Activated naive CD4-positive, alpha-beta T cell treated with anti-CD3 and anti-CD28 coated beads, Interleukin-2, amount 50 U/mL, for 16 hours (primary cell): ENCODE measurements around the gene PKIG.

Experiments
- DNase-seq: peaks from one replicate; pipeline ENCODE4 v3.0.0-alpha.2; 2020

The PKIG gene

DNA sequence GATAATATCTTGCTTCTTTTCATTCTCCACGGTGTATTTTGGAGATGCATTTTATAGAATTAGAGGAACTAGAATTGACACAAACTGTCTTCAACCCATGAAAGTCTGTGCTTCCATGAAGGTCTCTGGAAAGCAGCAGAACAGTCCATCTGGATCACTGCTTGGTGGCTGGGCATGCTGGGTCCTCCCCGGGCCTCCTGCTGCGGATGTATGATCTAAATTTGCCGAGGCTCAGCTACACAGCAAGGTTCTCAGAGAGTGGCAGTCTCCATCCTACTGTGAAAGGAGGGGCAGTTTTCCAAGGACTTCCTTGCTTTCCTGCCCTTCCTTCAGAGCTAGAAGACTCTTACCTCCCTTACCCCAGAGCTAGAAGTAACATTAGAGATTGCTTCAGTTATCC, 15.1 kb downstream of the PKIG start:
- DNase-seq: no peak

GRCh38 chr20:44597930-44598329, 15.6 kb downstream of the PKIG start:
- DNase-seq: no peak

DNA sequence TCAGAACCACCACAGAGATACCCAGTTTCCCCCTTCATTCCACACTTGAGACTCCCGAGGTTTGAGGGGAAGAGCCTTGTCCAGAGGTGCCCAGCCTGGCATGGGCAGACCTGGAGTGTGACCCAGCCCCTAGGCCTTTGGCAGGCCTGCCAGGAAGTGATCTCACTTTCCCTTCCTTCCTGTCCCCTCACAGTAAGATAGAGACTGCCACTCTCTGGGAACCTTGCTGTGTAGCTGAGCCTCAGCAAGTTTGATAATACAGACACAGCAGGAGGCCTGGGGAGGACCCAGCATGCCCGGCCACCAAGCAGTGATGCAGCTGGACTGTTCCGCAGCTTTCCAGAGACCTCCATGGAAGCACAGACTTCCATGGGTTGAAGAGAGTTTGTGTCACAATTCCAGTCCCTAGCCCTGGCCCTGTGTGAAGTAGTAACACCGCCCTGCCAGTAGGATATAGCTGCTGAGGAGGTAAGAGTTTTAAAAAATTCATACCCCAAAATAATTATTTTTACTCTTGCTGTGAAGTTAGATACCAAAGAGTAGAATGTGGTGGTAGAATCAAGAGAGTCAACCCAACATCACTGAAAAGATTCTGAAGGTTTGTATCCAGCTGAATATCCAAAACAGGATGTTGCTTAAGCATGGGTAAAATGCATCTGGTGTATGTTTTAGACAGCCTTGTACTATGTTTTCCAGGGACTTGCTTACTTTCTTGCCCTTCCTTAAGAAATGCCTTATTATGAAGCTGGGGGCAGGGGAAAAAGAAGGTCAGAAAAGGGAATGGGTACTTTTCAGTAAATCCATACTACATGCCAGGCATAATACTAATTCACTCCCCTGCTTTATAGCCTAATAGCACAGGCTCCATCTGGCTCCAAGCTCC, 16.3 kb downstream of the PKIG start:
- DNase-seq: no peak

GRCh38 chr20:44599715-44600114, 17.3 kb downstream of the PKIG start:
- DNase-seq: no peak

DNA sequence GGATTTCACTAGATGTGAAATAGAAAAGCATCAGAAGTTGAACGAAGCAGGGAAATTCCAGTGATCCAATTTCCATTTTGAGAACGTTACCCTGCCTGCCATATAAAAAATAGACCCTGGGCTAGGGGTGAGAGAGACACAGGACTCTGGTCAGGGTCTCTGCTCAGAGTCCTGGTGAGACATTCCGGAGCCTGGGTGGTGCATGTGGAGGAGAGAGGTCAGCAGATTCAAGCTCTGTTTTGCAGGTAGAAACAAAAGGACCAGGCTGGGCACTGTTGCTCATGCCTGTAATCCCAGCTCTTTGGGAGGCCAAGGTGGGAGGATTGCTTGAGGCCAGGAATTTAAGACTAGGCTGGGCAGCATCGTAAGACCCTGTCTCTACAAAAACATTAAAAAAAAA, 17.9 kb downstream of the PKIG start:
- DNase-seq: no peak

DNA sequence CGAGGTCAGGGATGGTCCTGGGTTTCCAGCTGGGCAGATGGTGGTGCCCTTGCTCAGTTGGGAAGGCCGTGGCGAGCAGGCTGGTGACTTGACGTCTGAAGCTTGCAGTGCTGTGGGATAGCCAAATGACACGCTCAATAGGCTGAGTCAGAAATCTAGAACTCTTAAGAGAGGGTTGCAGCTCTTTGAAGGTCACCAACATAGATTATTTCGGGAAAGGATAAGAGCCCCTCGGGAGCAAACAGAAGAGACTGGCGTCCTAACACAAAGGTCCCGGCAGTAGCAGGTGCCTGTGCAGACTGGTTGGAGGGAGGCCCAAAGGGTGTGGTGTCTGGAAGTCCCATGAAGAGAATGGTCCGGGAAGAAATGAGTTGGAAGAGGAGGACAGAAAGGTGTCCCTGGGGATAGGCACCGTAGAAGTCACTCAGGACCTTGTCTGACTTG, 18.4 kb downstream of the PKIG start:
- DNase-seq: no peak

DNA sequence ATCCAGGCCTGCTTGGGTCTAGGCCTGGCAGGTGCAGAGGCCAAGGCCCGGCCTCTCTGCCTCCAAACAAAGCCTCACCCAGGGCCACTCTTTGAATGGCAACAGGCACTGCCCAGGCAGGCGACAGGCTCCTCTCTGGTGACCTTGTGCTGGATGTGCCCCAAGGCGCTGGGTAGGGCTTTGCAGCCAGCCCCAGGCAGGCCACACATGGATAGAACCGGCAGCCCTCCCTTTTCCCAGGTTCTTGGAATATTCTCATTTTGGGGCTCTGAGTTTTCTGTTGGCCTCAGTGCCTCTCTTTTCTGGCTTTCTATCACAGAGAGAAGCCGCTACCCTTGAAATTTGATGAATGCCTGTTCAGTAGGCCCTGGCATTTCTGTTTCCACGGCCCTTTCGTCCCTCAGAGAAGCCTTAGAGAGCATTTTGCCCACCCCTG, 18.9 kb downstream of the PKIG start:
- DNase-seq: no peak

DNA sequence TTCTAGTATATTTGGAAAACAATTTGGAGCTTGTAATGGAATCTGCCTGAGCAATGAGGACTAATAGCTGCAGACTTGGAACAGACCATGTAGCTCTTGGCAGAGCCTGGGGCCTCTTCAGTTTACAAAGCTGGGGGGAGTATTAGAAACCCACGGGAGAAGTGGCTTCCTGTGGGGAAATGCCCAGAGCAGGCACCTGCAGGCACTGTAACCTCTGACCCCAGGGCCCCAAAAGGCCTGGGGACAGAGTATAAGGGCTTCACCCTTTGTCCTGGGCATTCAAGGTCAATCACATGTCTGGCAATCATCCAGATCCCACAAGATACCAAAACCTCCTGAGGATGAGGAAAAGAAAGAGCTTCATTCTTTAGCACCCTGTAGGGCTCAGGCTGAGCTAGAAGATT, 19.4 kb downstream of the PKIG start:
- DNase-seq: no peak

GRCh38 chr20:44603327-44603726, 20.9 kb downstream of the PKIG start:
- DNase-seq: no peak

DNA sequence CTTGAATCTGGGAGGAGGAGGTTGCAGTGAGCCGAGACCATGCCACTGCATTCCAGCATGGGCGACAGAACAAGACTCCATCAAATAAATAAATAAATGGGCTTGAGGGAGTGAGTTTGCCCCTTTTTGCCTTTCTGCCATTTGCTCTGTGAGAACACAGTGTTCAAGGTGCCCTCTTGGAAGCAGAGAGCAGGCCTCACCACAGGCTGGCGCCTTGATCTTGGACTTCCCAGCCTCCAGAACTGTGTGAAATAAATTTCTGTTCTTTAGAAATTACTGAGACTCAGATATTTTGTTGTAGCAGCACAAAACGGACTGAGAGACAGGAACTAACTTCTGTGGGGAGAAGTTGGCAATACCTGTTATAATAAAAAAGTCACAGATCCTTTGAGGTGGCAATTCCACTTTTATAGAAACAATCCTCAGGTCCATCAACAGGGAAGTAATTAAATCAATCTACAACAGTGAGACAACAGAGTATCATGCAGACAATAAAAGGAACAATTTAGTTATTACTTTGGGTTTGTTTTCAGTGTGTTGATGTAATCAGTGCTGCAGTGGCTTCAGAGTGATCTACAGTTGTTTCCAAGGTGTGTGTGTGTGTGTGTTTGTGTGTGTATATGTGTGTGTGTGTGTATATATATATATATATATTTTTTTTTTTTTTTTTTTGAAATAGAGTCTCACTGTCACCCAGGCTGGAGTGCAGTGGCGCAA, 24.5 kb downstream of the PKIG start:
- no peak for DNase-seq

DNA sequence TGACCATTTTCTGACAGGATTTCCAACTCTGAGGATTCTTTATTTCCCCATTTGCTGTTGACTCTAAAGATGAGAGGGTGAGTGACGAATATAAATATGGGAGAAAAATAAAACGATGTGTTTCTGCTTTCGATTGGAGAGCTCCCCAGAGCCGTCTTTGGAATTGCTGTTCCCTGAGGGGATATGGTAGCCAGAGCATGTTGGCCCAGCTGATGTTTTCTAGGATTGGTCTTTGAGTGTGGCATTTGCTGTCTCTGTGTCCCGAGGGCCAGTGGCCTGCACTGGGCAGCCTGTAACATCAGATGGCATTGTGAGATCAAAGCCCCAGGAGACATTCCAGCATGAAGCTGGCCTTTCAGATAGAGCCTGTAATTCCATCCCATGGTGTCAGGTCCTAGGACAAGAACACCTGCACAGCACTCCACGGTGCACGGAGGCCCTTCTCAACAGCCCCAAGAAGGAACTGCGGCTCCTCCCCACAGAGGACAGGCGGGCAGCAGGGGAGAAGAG, 26.7 kb downstream of the PKIG start:
- DNase-seq: no peak

GRCh38 chr20:44609516-44610312, 27.3 kb downstream of the PKIG start:
- DNase-seq: peak; percentile 86

DNA sequence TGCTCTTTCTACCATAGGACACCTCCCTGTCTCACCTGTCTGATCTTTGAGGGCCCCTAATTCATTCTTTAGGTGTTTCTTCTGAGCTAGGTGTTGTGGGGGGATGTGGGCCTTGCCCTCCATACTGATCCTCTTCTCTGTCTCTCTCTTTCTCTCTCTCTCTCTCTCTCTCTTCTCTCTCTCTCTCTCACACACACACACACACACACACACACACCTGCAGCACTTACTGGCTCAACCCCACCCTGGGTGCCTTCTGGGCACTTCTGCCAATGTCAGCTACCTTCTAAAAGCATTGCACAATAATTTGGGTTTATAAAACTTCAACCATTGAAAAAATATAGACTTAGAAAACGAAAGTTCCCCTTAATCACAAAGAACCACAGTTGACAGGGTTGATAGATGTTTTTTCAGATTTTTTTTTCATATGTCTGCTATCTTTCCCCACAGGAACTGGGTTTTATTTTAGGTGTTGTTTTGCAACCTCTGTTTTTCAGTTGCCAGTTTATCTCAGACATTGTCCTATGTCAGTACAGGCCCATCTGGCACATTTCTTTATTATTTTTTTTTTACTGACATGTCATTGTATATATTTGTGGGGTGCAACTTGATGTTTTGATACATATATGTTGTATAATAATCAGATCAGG, 28.1 kb downstream of the PKIG start:
- no peak for DNase-seq

DNA sequence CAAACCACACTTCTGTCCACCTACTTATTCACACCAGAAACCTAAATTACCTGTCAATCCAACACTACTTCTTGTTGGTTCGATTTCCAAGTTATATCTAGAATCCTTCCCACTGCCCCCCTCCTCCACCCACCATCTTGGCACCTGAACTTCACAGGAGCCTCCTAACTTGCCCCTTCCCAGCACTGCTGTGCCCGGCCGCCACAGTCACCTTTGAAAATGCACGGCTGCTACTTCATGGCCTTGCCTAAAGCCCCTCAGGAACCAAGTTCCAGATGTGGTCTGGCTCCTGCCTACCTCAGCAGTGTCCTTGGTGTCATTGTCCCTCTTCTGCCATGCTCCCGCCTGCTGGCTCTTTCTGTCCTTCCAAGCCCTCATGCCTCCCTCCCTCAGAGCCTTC, 31.2 kb downstream of the PKIG start:
- no peak for DNase-seq

DNA sequence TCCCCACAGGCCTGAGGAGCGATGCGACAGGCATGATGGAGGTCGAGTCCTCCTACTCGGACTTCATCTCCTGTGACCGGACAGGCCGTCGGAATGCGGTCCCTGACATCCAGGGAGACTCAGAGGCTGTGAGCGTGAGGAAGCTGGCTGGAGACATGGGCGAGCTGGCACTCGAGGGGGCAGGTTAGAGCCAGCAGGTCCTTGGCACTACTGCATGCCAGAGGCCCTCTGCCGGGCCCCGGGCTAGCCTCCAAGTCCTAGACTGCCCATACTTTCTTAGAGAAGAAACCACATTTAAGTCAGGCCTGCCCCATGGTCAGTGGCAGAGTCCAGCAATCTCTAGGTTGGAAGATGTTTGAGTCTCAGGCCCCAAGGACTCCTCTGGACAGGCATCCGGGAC, 32.1 kb downstream of the PKIG start:
- no peak for DNase-seq

DNA sequence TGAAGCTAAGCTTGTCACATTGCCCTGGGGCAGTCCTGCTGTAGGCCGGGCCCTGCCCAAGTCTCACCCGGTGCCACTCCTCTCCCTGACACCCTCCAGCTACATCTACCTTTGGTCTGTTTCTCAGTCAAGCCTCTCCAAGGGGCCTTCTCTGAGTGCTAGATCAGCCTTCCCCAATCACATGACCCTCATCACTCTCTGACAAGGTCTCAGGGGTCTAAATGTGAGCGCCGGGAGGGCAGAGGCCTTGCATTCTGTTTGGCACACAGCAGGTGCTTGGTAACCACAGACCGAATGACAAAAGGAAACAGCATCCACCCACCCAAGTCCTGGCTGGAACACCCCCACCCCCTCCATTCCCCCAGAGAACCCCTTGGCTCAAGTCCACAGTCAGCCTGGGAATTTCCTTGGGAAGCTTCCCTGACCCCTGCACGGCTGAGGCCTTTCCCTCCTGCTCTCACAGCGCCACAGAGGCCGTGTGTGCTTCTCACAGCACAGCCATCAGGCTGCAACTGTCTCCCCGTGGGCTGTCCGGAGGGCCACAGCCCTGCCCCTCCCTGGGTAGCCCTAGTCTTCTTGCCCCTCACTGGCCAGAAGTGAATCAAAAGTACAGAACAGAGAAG, 32.9 kb downstream of the PKIG start:
- DNase-seq: no peak

DNA sequence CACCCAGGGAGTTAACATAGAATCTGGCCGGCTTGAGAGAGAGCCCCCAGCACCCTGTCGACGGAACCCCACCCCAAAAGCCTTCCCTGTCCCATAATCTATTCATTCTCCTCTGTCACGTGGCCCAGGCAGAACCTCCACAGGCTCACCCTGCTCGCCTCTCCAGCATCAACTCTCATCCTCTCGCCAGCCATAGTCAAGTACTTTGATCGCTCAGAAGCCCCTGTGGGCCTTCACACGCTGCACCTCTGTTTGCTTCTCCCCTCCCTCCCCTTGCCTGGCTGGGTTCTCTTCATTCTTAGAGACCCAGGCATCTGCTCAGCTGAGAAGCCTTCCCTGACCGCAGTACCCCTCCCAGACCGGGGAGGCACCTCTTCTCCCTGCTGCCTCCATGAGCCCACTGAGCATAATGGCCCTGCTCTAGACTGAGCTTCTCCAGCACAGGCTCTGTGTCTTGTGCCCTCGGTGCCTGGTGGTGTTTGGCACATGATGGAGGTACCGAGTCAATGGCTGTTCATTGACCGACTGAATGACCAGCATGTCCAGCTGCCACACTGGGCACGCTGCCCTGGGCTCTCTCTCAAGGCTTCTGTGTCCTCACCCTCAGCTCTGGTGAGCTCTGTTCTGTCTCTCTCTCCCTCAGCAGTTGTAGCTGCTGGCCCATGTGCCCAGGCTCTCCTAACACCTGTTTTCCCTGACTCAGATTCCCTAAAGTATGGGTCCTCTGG, 33.7 kb downstream of the PKIG start:
- no peak for DNase-seq

GRCh38 chr20:44616604-44616964, 34.2 kb downstream of the PKIG start:
- DNase-seq: no peak

DNA sequence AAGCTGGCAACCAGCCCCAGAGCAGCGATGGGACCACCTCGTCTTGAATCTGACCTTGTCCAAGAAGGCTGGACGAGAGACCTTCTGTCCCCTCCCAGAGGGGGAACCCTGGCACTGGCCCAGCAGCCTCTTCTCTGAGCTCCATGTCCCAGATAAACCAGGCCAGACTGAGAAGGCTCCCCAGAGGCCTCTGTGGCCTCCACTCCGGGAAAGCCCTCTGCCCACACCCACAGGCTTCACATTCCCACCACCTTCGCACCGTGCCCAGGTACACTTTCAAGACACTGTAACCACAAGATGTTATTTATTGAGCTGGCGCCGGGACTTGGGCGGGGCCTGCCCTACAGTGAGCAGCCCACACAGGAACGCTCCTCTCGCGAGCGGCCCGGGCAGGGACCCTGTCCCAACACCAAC, 35.9 kb downstream of the PKIG start:
- peak; percentile 49 for DNase-seq

DNA sequence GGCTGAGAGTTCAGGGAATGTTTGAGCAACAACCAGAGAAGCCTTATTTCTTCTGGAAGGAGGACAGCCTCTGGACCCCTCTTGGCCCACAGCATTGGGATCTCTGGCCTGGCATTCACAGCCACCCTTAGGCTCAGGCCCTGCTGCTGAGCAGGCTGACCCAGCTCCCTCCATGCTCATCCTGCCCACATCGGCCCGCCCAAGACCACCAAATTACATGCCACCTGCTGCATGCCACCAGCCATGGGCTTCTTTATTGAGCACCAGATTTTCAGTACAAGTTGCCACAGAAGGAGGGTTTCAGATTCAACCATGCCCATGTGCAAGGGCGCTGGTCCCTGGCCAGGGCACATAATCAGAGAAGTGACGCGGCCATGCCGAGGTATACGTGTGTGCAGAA, 36.9 kb downstream of the PKIG start:
- DNase-seq: no peak

GRCh38 chr20:44620030-44620429, 37.7 kb downstream of the PKIG start:
- no peak for DNase-seq

DNA sequence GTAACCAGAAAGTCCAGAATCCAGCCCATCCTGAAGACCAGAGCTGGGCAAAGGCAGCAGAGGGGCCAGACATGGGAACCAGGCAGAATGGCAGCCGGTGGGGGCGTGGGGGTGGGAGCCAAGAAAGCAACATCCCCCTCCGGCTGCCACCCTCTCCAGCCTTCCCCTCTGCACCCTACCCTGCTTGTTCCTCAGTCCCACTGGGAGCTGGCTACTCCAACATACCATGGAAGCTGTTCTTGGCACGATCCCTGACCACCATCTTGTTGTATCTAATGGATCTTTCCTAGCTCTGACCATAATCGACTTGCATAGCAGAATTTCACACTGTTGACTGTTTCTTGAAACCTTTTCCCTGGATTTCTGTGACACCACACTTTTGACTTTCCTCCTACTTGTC, 38.9 kb downstream of the PKIG start:
- DNase-seq: no peak
